ENCODE measurements around the gene GRAMD2B.

Gene GRAMD2B

GRCh38 chr5:126449751-126450271 is 26.6 kb downstream of the GRAMD2B start:
- Mint-ChIP-seq H3K27me3 (no peaks in the 10 kb centered on the region), H3K27ac (no peak overlapping the region), H3K36me3 (ENCODE audit: low read depth) (no peaks in the 10 kb centered on the region), H3K4me1 (ENCODE audit: low read depth) (peaks cover 15% of the 10 kb centered on the region), H3K9me3 (no peaks in the 10 kb centered on the region), H3K4me3 (no peak overlapping the region)
- intact Hi-C loops (cut with micrococcal nuclease), result no loop called here

GRCh38 chr5:126450346-126450745 is 27.1 kb downstream of the GRAMD2B start:
- intact Hi-C loops (cut with micrococcal nuclease), result no loop called here
- Mint-ChIP-seq H3K9me3 (no peaks in the 10 kb centered on the region), H3K27me3 (no peaks in the 10 kb centered on the region), H3K27ac (no peak overlapping the region), H3K4me1 (ENCODE audit: low read depth) (peaks cover 15% of the 10 kb centered on the region), H3K36me3 (ENCODE audit: low read depth) (no peaks in the 10 kb centered on the region), H3K4me3 (no peak overlapping the region)

GRCh38 chr5:126450907-126451306 is 27.7 kb downstream of the GRAMD2B start:
- no peaks in the 10 kb centered on the region for H3K9me3 Mint-ChIP-seq
- intact Hi-C loops (cut with micrococcal nuclease), result no loop called here
- no peaks in the 10 kb centered on the region for H3K27me3 Mint-ChIP-seq
- H3K4me1 Mint-ChIP-seq (ENCODE audit: low read depth), result peaks cover 15% of the 10 kb centered on the region
- no peak overlapping the region for H3K4me3 Mint-ChIP-seq
- no peak overlapping the region for H3K27ac Mint-ChIP-seq
- no peaks in the 10 kb centered on the region for H3K36me3 Mint-ChIP-seq (ENCODE audit: low read depth)

GRCh38 chr5:126452477-126452876 is 29.3 kb downstream of the GRAMD2B start:
- peaks cover 21% of the 10 kb centered on the region for H3K4me1 Mint-ChIP-seq (ENCODE audit: low read depth)
- H3K9me3 Mint-ChIP-seq, result no peaks in the 10 kb centered on the region
- no peak overlapping the region for H3K27ac Mint-ChIP-seq
- H3K4me3 Mint-ChIP-seq, result no peak overlapping the region
- no peaks in the 10 kb centered on the region for H3K27me3 Mint-ChIP-seq
- intact Hi-C loops (cut with micrococcal nuclease), result no loop called here
- no peaks in the 10 kb centered on the region for H3K36me3 Mint-ChIP-seq (ENCODE audit: low read depth)

- Mint-ChIP-seq H3K27me3 (no peaks in the 10 kb centered on the region), H3K4me1 (ENCODE audit: low read depth) (peaks cover 21% of the 10 kb centered on the region), H3K4me3 (no peak overlapping the region), H3K27ac (no peak overlapping the region), H3K36me3 (ENCODE audit: low read depth) (no peaks in the 10 kb centered on the region), H3K9me3 (no peaks in the 10 kb centered on the region)
- intact Hi-C loops (cut with micrococcal nuclease), result no loop called here
Measured at GRCh38 chr5:126454081-126454480, 30.9 kb downstream of the GRAMD2B start.

- Mint-ChIP-seq H3K27ac (no peak overlapping the region), H3K27me3 (no peaks in the 10 kb centered on the region), H3K4me3 (no peak overlapping the region), H3K36me3 (ENCODE audit: low read depth) (no peaks in the 10 kb centered on the region), H3K4me1 (ENCODE audit: low read depth) (peaks cover 20% of the 10 kb centered on the region), H3K9me3 (no peaks in the 10 kb centered on the region)
- intact Hi-C loops (cut with micrococcal nuclease), result no loop called here
Measured at GRCh38 chr5:126454535-126454934, 31.3 kb downstream of the GRAMD2B start.

- intact Hi-C loops (cut with micrococcal nuclease), result no loop called here
- Mint-ChIP-seq H3K36me3 (ENCODE audit: low read depth) (no peaks in the 10 kb centered on the region), H3K9me3 (no peaks in the 10 kb centered on the region), H3K4me3 (no peak overlapping the region), H3K4me1 (ENCODE audit: low read depth) (peaks cover 15% of the 10 kb centered on the region), H3K27ac (no peak overlapping the region), H3K27me3 (no peaks in the 10 kb centered on the region)
Measured at GRCh38 chr5:126455264-126455663, 32.1 kb downstream of the GRAMD2B start.

- peaks cover 14% of the 10 kb centered on the region for H3K4me1 Mint-ChIP-seq (ENCODE audit: low read depth)
- no peaks in the 10 kb centered on the region for H3K36me3 Mint-ChIP-seq (ENCODE audit: low read depth)
- intact Hi-C loops (cut with micrococcal nuclease), result no loop called here
- H3K27me3 Mint-ChIP-seq, result no peaks in the 10 kb centered on the region
- no peaks in the 10 kb centered on the region for H3K9me3 Mint-ChIP-seq
- H3K27ac Mint-ChIP-seq, result no peak overlapping the region
- H3K4me3 Mint-ChIP-seq, result no peak overlapping the region
Measured at GRCh38 chr5:126455728-126456127, 32.5 kb downstream of the GRAMD2B start.

GRCh38 chr5:126456217-126456820 is 33.1 kb downstream of the GRAMD2B start:
- Mint-ChIP-seq H3K4me3 (no peak overlapping the region), H3K27ac (no peak overlapping the region), H3K27me3 (no peaks in the 10 kb centered on the region), H3K36me3 (ENCODE audit: low read depth) (no peaks in the 10 kb centered on the region), H3K4me1 (ENCODE audit: low read depth) (peaks cover 8% of the 10 kb centered on the region), H3K9me3 (no peaks in the 10 kb centered on the region)
- intact Hi-C loops (cut with micrococcal nuclease), result no loop called here

GRCh38 chr5:126460459-126460858 is 37.2 kb downstream of the GRAMD2B start:
- H3K36me3 Mint-ChIP-seq (ENCODE audit: low read depth), result no peaks in the 10 kb centered on the region
- H3K4me1 Mint-ChIP-seq (ENCODE audit: low read depth), result peaks cover 6% of the 10 kb centered on the region
- no peak overlapping the region for H3K27ac Mint-ChIP-seq
- intact Hi-C loops (cut with micrococcal nuclease), result no loop called here
- H3K9me3 Mint-ChIP-seq, result no peaks in the 10 kb centered on the region
- H3K4me3 Mint-ChIP-seq, result no peak overlapping the region
- H3K27me3 Mint-ChIP-seq, result no peaks in the 10 kb centered on the region

GRCh38 chr5:126460977-126461376 is 37.8 kb downstream of the GRAMD2B start:
- Mint-ChIP-seq H3K36me3 (ENCODE audit: low read depth) (no peaks in the 10 kb centered on the region), H3K27me3 (no peaks in the 10 kb centered on the region), H3K9me3 (no peaks in the 10 kb centered on the region), H3K27ac (no peak overlapping the region), H3K4me1 (ENCODE audit: low read depth) (peaks cover 6% of the 10 kb centered on the region), H3K4me3 (no peak overlapping the region)
- intact Hi-C loops (cut with micrococcal nuclease), result no loop called here

- intact Hi-C loops (cut with micrococcal nuclease), result no loop called here
- H3K27me3 Mint-ChIP-seq, result no peaks in the 10 kb centered on the region
- no peaks in the 10 kb centered on the region for H3K9me3 Mint-ChIP-seq
- no peaks in the 10 kb centered on the region for H3K4me1 Mint-ChIP-seq (ENCODE audit: low read depth)
- no peak overlapping the region for H3K27ac Mint-ChIP-seq
- H3K36me3 Mint-ChIP-seq (ENCODE audit: low read depth), result no peaks in the 10 kb centered on the region
- H3K4me3 Mint-ChIP-seq, result no peak overlapping the region
Measured at GRCh38 chr5:126461838-126462237, 38.6 kb downstream of the GRAMD2B start.

GRCh38 chr5:126462239-126463014 is 39.2 kb downstream of the GRAMD2B start:
- no peaks in the 10 kb centered on the region for H3K27me3 Mint-ChIP-seq
- no peak overlapping the region for H3K27ac Mint-ChIP-seq
- H3K9me3 Mint-ChIP-seq, result no peaks in the 10 kb centered on the region
- H3K4me3 Mint-ChIP-seq, result no peak overlapping the region
- intact Hi-C loops (cut with micrococcal nuclease), result no loop called here
- no peaks in the 10 kb centered on the region for H3K4me1 Mint-ChIP-seq (ENCODE audit: low read depth)
- H3K36me3 Mint-ChIP-seq (ENCODE audit: low read depth), result no peaks in the 10 kb centered on the region

- Mint-ChIP-seq H3K27me3 (no peaks in the 10 kb centered on the region), H3K36me3 (ENCODE audit: low read depth) (no peaks in the 10 kb centered on the region), H3K4me1 (ENCODE audit: low read depth) (no peaks in the 10 kb centered on the region), H3K27ac (no peak overlapping the region), H3K4me3 (no peak overlapping the region), H3K9me3 (no peaks in the 10 kb centered on the region)
- intact Hi-C loops (cut with micrococcal nuclease), result no loop called here
Measured at GRCh38 chr5:126464016-126464415, 40.8 kb downstream of the GRAMD2B start.
